Body of pancreas (tissue), 4 donors: ENCODE data around the gene MAP3K6. TPM values are rescaled to one million over a fixed set of nuclear protein-coding genes. Genes with fewer than 3 reads are reported as not detected.

Experiments used
- ATAC-seq: fragments of 150-250 bp; one replicate; pipeline ENCODE4 v1.9.1; 2016
- DNase-seq, 4 donors: peaks; one replicate each; pipeline ENCODE4 v3.0.0-alpha.2; 2019
- H3K27ac ChIP-seq, 4 donors: fragments of 200-600 bp; sonication (generic); 1 replicate in 3 of 4; 2 replicates in 1 of 4; pipeline versions ENCODE4 v1.5.1 to v1.6.1; 2016 to 2019; ENCODE audit warnings: mild to moderate bottlenecking in 1 of 4, mixed read lengths in 1 of 4, moderate library complexity in 1 of 4
- H3K27me3 ChIP-seq, 2 donors: fragments of 200-600 bp; sonication (generic); one replicate each; pipeline ENCODE4 v1.6.0; 2016; ENCODE audit warnings: mild to moderate bottlenecking in 1 of 2
- H3K36me3 ChIP-seq, 2 donors: fragments of 200-600 bp; sonication (generic); replicated peaks in 1 of 2; 2 replicates each; pipeline ENCODE4 v1.5.1; 2016; ENCODE audit warnings: low read depth in 2 of 2; ENCODE audit not compliant: insufficient read depth in 1 of 2
- H3K4me1 ChIP-seq: fragments of 200-600 bp; sonication (generic); one replicate; pipeline ENCODE4 v1.6.0; 2016
- H3K4me3 ChIP-seq, 2 donors: fragments of 200-600 bp; sonication (generic); 1 replicate in 1 of 2; 2 replicates in 1 of 2; pipeline ENCODE4 v1.5.1; 2016 to 2019
- H3K9me3 ChIP-seq, 3 donors: fragments of 200-600 bp; sonication (generic); 1 replicate in 2 of 3; 2 replicates in 1 of 3; pipeline ENCODE4 v1.5.1; 2016
- CTCF ChIP-seq, 7 experiments: fragments of 450-650 bp in 4 of 7; fragments of 200-600 bp in 3 of 7; sonication (generic) in 3 of 7; IDR thresholded peaks; one replicate each; pipeline ENCODE4 v1.5.1; 2016 to 2019; ENCODE audit warnings: antibody characterized with exemption in 7 of 7
- POLR2A ChIP-seq, 3 donors: fragments of 450-650 bp; IDR thresholded peaks; one replicate each; pipeline ENCODE4 v1.6.1; 2016; ENCODE audit warnings: antibody characterized with exemption in 3 of 3, mild to moderate bottlenecking in 2 of 3
- WGBS, 2 donors: methylation state at CpG; one replicate each; pipeline ENCODE4 v1.1.5; 2017; 5-methylcytosine and 5-hydroxymethylcytosine counted together
- intact Hi-C: fragments of 100-400 bp; cut with DNase I; formaldehyde crosslinking; loops from one replicate; pipeline ENCODE4 v1.15.1; 2023
- total RNA-seq, 2 donors: library from RNA; depleted of rRNA; stranded (reverse); fragments of >200 nt; gene quantifications; one replicate each; pipeline ENCODE4 v1.1.0, GENCODE V29; 2016

MAP3K6 gene
- total RNA-seq, 2 donors from 2014 or later, result 28.8 to 31.3 TPM

DNA sequence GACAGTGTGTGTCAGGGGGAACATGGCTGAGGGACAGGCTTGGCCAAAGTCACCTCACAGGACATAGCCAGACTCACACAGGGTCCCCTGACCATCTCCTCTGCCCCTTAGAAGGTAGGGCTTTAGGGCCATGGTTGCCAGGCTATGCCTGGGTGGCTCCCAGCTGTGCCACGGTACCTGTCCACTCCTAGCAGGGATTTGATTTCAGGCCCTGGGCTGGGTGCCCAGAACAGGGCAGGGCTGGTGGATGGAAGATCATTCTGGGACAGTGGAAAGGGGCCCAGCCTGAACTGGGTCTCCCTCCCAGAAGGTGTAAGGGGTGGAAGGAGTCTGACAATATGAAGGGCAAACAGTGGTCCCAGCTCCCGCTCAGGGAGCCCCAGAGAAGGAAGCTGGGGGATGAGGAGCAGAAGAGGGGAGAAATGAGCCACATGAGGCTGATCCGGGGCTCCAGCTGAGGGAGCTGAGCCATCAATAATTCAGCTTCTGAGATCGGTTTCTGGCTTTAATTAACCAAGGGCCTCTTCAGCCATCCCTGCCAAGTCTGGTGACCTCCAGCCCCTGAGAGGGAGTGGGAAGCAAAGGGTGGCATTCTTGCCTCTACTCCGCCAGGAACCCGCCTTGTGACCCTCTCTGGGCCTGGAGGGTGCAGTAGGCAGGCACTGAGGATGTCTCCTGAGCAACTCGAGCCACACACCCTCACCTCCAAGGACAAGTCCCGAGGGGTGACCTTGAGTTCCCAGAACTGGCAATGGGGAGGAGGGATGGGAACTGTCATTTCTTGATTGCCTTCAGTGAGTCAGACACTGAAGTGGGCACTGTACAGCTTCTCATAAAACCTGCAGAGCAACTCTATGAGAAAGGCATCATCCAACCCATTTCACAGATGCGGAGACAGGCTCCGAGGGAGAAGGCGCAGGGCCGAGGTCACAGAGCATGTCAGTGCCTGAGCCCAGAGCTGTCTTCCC lies 14.3 kb upstream of the MAP3K6 start:
- intact Hi-C loops, result no loop called here
- no peak for ATAC-seq

GRCh38 chr1:27380224-27380623 lies 13.5 kb upstream of the MAP3K6 start:
- Histone ChIP-seq H3K4me1 (peaks cover 12% of the 10 kb centered on the region), H3K4me3 (no peak overlapping the region), H3K9me3 (no peaks in the 10 kb centered on the region), H3K27me3 (no peaks in the 10 kb centered on the region), H3K27ac (no peak overlapping the region), H3K36me3 (no peaks in the 10 kb centered on the region)
- intact Hi-C loops, result no loop called here
- 94% methylated on average over 3 of the region's 4 CpGs; no CpG with 5 or more reads in 1 of the 2 donors for WGBS, 2 donors
- TF ChIP-seq CTCF (IDR thresholded peaks at IDR 0.05) (no peak), POLR2A (IDR thresholded peaks at IDR 0.05) (no peak)
- DNase-seq (no peak), ATAC-seq (no peak)

More for the DNA sequence above, 14.3 kb upstream of the MAP3K6 start:
- no peak for DNase-seq
- no peaks in the 10 kb centered on the region for H3K27me3 ChIP-seq
- peaks cover 12% of the 10 kb centered on the region for H3K4me1 ChIP-seq
- 67% methylated on average over 10 to 12 of the region's 12 CpGs for WGBS, 2 donors
- TF ChIP-seq CTCF (IDR thresholded peaks at IDR 0.05), result no peak
- no peak for TF ChIP-seq POLR2A (IDR thresholded peaks at IDR 0.05)
- H3K36me3 ChIP-seq, result no peaks in the 10 kb centered on the region
- no peak overlapping the region for H3K4me3 ChIP-seq
- H3K9me3 ChIP-seq, result no peaks in the 10 kb centered on the region
- H3K27ac ChIP-seq, result no peak overlapping the region

GRCh38 chr1:27379564-27380122 lies 12.9 kb upstream of the MAP3K6 start:
- no peak for ATAC-seq
- intact Hi-C loops, result no loop called here
- Histone ChIP-seq H3K4me3 (no peak overlapping the region), H3K27ac (no peak overlapping the region), H3K36me3 (no peaks in the 10 kb centered on the region), H3K9me3 (no peaks in the 10 kb centered on the region), H3K4me1 (peaks cover 12% of the 10 kb centered on the region), H3K27me3 (no peaks in the 10 kb centered on the region)
- DNase-seq, result no peak
- no peak for TF ChIP-seq CTCF (IDR thresholded peaks at IDR 0.05)
- TF ChIP-seq POLR2A (IDR thresholded peaks at IDR 0.05), result no peak
- 79 to 84% methylated on average over 3 to 10 of the region's 11 CpGs for WGBS, 2 donors

GRCh38 chr1:27377760-27378495 lies 11.2 kb upstream of the MAP3K6 start:
- no peak for DNase-seq
- no peak for ATAC-seq

More at GRCh38 chr1:27377760-27378495, 11.2 kb upstream of the MAP3K6 start:
- 85 to 91% methylated on average over 12 of the region's 12 CpGs for WGBS, 2 donors
- H3K36me3 ChIP-seq, result no peaks in the 10 kb centered on the region
- no peaks in the 10 kb centered on the region for H3K9me3 ChIP-seq
- no peak overlapping the region for H3K27ac ChIP-seq
- TF ChIP-seq CTCF (IDR thresholded peaks at IDR 0.05), result no peak
- no peak for TF ChIP-seq POLR2A (IDR thresholded peaks at IDR 0.05)
- H3K27me3 ChIP-seq, result no peaks in the 10 kb centered on the region
- intact Hi-C loops, result no loop called here
- peaks cover 10% of the 10 kb centered on the region for H3K4me1 ChIP-seq
- no peak overlapping the region for H3K4me3 ChIP-seq
